Measurements from ENCODE around the gene CPSF4. TPM values are rescaled to one million over a fixed set of nuclear protein-coding genes. Genes with fewer than 3 reads are reported as not detected.

Gene CPSF4
- total RNA-seq, 1 donor = 101 TPM

GRCh38 chr7:99437946-99438572 lies 684 bp upstream of the CPSF4 start:
- DNase-seq (ENCODE audit: insufficient read length, low spot score, missing footprints) = peak; percentile 62
- Histone ChIP-seq H3K27ac (ENCODE audit: low read depth, low read length) (peak overlapping the region; percentile 69), H3K4me2 (ENCODE audit: insufficient read depth, low read length) (peak overlapping the region; percentile 85), H2AFZ (ENCODE audit: low read length) (peak overlapping the region; percentile 95), H4K20me1 (ENCODE audit: insufficient read depth, low read length) (peaks cover 12% of the 10 kb centered on the region), H3K79me2 (ENCODE audit: insufficient read depth, low read length) (peaks cover 55% of the 10 kb centered on the region), H3K36me3 (ENCODE audit: insufficient read depth, low read length) (peaks cover 15% of the 10 kb centered on the region), H3K4me1 (ENCODE audit: insufficient read depth, low read length) (peaks cover 23% of the 10 kb centered on the region), H3K4me3 (ENCODE audit: insufficient read depth, low read length) (peak overlapping the region; percentile 97), H3K27me3 (ENCODE audit: insufficient read depth, low read length) (no peaks in the 10 kb centered on the region), H3K9me3 (ENCODE audit: low read depth, low read length) (no peaks in the 10 kb centered on the region)
- TF ChIP-seq CTCF (IDR thresholded peaks at IDR 0.05; ENCODE audit: extremely low read depth, low read depth, low read length) = no peak

- Histone ChIP-seq H3K27ac (ENCODE audit: low read depth, low read length) (peak overlapping the region; percentile 79), H3K36me3 (ENCODE audit: insufficient read depth, low read length) (peaks cover 9% of the 10 kb centered on the region)
These were observed 1.5 kb downstream of the CPSF4 start for GRCh38 chr7:99440195-99440594.

GRCh38 chr7:99446096-99446495 lies 7.4 kb downstream of the CPSF4 start:
- no peak for DNase-seq (ENCODE audit: insufficient read length, low spot score, missing footprints)

More at GRCh38 chr7:99440195-99440594, 1.5 kb downstream of the CPSF4 start:
- no peak for DNase-seq (ENCODE audit: insufficient read length, low spot score, missing footprints)
- Histone ChIP-seq H3K27me3 (ENCODE audit: insufficient read depth, low read length) (no peaks in the 10 kb centered on the region), H3K4me3 (ENCODE audit: insufficient read depth, low read length) (peak overlapping the region; percentile 97), H3K9me3 (ENCODE audit: low read depth, low read length) (no peaks in the 10 kb centered on the region), H3K79me2 (ENCODE audit: insufficient read depth, low read length) (peaks cover 65% of the 10 kb centered on the region), H2AFZ (ENCODE audit: low read length) (no peak overlapping the region), H3K4me2 (ENCODE audit: insufficient read depth, low read length) (peak overlapping the region; percentile 97), H4K20me1 (ENCODE audit: insufficient read depth, low read length) (peaks cover 15% of the 10 kb centered on the region), H3K4me1 (ENCODE audit: insufficient read depth, low read length) (peaks cover 23% of the 10 kb centered on the region)
- no peak for TF ChIP-seq CTCF (IDR thresholded peaks at IDR 0.05; ENCODE audit: extremely low read depth, low read depth, low read length)

More at GRCh38 chr7:99446096-99446495, 7.4 kb downstream of the CPSF4 start:
- Histone ChIP-seq H3K27me3 (ENCODE audit: insufficient read depth, low read length) (no peaks in the 10 kb centered on the region), H2AFZ (ENCODE audit: low read length) (no peak overlapping the region), H3K36me3 (ENCODE audit: insufficient read depth, low read length) (peaks cover 46% of the 10 kb centered on the region), H3K4me2 (ENCODE audit: insufficient read depth, low read length) (no peak overlapping the region), H4K20me1 (ENCODE audit: insufficient read depth, low read length) (peaks cover 12% of the 10 kb centered on the region), H3K9me3 (ENCODE audit: low read depth, low read length) (no peaks in the 10 kb centered on the region), H3K4me3 (ENCODE audit: insufficient read depth, low read length) (no peak overlapping the region), H3K27ac (ENCODE audit: low read depth, low read length) (no peak overlapping the region), H3K79me2 (ENCODE audit: insufficient read depth, low read length) (peaks cover 46% of the 10 kb centered on the region), H3K4me1 (ENCODE audit: insufficient read depth, low read length) (peaks cover 5% of the 10 kb centered on the region)
- TF ChIP-seq CTCF (IDR thresholded peaks at IDR 0.05; ENCODE audit: extremely low read depth, low read depth, low read length) = no peak
